GM23338 (cell line): Measurements from ENCODE around the gene NBAS. TPM values are rescaled to one million over a fixed set of nuclear protein-coding genes. Genes with fewer than 3 reads are reported as not detected.

Experiments
- ATAC-seq: fragments of 200-7000 bp; cut with Tn5 transposase; 3 replicates; pipeline ENCODE4 v1.9.1; 2020
- DNase-seq: peaks from one replicate; pipeline ENCODE4 v3.0.0-alpha.2; 2015; ENCODE audit warnings: low spot score
- H2AFZ ChIP-seq: fragments of 200-600 bp; sonication (generic); 2 replicates; pipeline ENCODE4 v1.8.0; 2016; ENCODE audit warnings: antibody characterized with exemption, mild to moderate bottlenecking, moderate library complexity
- H3F3A ChIP-seq: fragments of 200-600 bp; sonication (generic); replicated peaks from 2 replicates; pipeline ENCODE4 v1.8.0; 2017; ENCODE audit warnings: antibody characterized with exemption, mixed run types, low read depth
- H3K27ac ChIP-seq: fragments of 200-600 bp; sonication (generic); 2 replicates; pipeline ENCODE4 v1.6.1; 2016; ENCODE audit warnings: low read depth
- H3K27me3 ChIP-seq: fragments of 200-600 bp; sonication (generic); 2 replicates; pipeline ENCODE4 v1.8.0; 2016; ENCODE audit warnings: mild to moderate bottlenecking, mixed run types, moderate library complexity; ENCODE audit not compliant: insufficient read depth
- H3K36me3 ChIP-seq: fragments of 200-600 bp; sonication (generic); 2 replicates; pipeline ENCODE4 v1.8.0; 2016; ENCODE audit warnings: mild to moderate bottlenecking; ENCODE audit not compliant: insufficient read depth
- H3K4me1 ChIP-seq: fragments of 200-600 bp; sonication (generic); 2 replicates; pipeline ENCODE4 v1.8.0; 2016; ENCODE audit warnings: mild to moderate bottlenecking, moderate library complexity; ENCODE audit not compliant: insufficient read depth
- H3K4me2 ChIP-seq: fragments of 200-600 bp; sonication (generic); 2 replicates; pipeline ENCODE4 v1.7.1; 2017; ENCODE audit warnings: mixed run types
- H3K4me3 ChIP-seq: fragments of 200-600 bp; sonication (generic); 2 replicates; pipeline ENCODE4 v1.6.1; 2016; ENCODE audit warnings: mixed run types
- H3K79me2 ChIP-seq: fragments of 200-600 bp; sonication (generic); replicated peaks from 2 replicates; pipeline ENCODE4 v1.8.0; 2017; ENCODE audit warnings: mild to moderate bottlenecking; ENCODE audit not compliant: insufficient read depth
- H3K9me2 ChIP-seq: fragments of 200-600 bp; sonication (generic); 2 replicates; pipeline ENCODE4 v1.8.0; 2017; ENCODE audit not compliant: insufficient read depth
- H4K20me1 ChIP-seq: fragments of 200-600 bp; sonication (generic); replicated peaks from 2 replicates; pipeline ENCODE4 v1.8.0; 2017; ENCODE audit warnings: mild to moderate bottlenecking; ENCODE audit not compliant: insufficient read depth
- H3K27ac Mint-ChIP-seq: 2 replicates; pipeline ENCODE4 v1.8.0; 2020; ENCODE audit warnings: inconsistent platforms, mild to moderate bottlenecking, moderate library complexity, mixed read lengths
- H3K27me3 Mint-ChIP-seq: 3 replicates; pipeline ENCODE4 v1.8.0; 2022; ENCODE audit warnings: low read depth, mild to moderate bottlenecking, moderate library complexity, mixed read lengths, inconsistent platforms; ENCODE audit not compliant: insufficient read depth, poor library complexity
- H3K36me3 Mint-ChIP-seq: 3 replicates; pipeline ENCODE4 v1.8.0; 2021; ENCODE audit warnings: low read depth, mild to moderate bottlenecking, inconsistent platforms, moderate library complexity, mixed read lengths
- H3K4me1 Mint-ChIP-seq: 3 replicates; pipeline ENCODE4 v1.8.0; 2020; ENCODE audit warnings: mild to moderate bottlenecking, inconsistent platforms, mixed read lengths
- H3K4me3 Mint-ChIP-seq: 3 replicates; pipeline ENCODE4 v1.8.0; 2021; ENCODE audit warnings: moderate library complexity, mild to moderate bottlenecking, inconsistent platforms, mixed read lengths
- H3K9me3 Mint-ChIP-seq: 3 replicates; pipeline ENCODE4 v1.8.0; 2020; ENCODE audit warnings: moderate library complexity, mild to moderate bottlenecking, inconsistent platforms, mixed read lengths
- CTCF ChIP-seq, 2 experiments: fragments of 200-600 bp in 1 of 2; sonication (generic) in 1 of 2; conservative IDR thresholded peaks; 2 replicates each; pipeline versions ENCODE4 v1.5.1 to v1.6.1; 2016 to 2017; ENCODE audit warnings: antibody characterized with exemption in 2 of 2, low read depth in 2 of 2, mild to moderate bottlenecking in 2 of 2, moderate library complexity in 1 of 2
- EZH2 ChIP-seq: fragments of 200-600 bp; sonication (generic); IDR thresholded peaks from one replicate; pipeline ENCODE4 v1.8.0; 2017; ENCODE audit warnings: antibody characterized with exemption, mild to moderate bottlenecking, low read depth; ENCODE audit not compliant: unreplicated experiment
- EZH2phosphoT487 ChIP-seq: fragments of 200-600 bp; sonication (generic); IDR thresholded peaks from one replicate; pipeline ENCODE4 v1.8.1; 2018; ENCODE audit warnings: antibody characterized with exemption; ENCODE audit not compliant: unreplicated experiment
- NANOG ChIP-seq: IDR thresholded peaks from 2 replicates; pipeline ENCODE4 v1.6.1; 2016; ENCODE audit warnings: antibody characterized with exemption, borderline replicate concordance
- POLR2AphosphoS5 ChIP-seq: IDR thresholded peaks from 2 replicates; pipeline ENCODE4 v1.6.1; 2016; ENCODE audit warnings: antibody characterized with exemption, low read depth
- REST ChIP-seq: IDR thresholded peaks from one replicate; pipeline ENCODE4 v1.6.1; 2018; ENCODE audit warnings: antibody characterized with exemption; ENCODE audit not compliant: unreplicated experiment
- ZNF114 ChIP-seq: fragments of 250-450 bp; sonication (Bioruptor Pico); IDR thresholded peaks from 2 replicates; pipeline ENCODE4 v1.5.0; 2020; ENCODE audit warnings: mild to moderate bottlenecking, moderate library complexity
- ZNF331 ChIP-seq: fragments of 250-450 bp; sonication (Bioruptor Pico); IDR thresholded peaks from 2 replicates; pipeline ENCODE4 v1.5.0; 2020; ENCODE audit warnings: low read depth, mild to moderate bottlenecking, moderate library complexity
- polyA plus RNA-seq: library from polyadenylated mRNA; unstranded; fragments of >200 nt; fragmentation: Nextera tagmentation; extraction: Ambion mirVana; gene quantifications from 2 replicates; pipeline ENCODE4 v1.2.1, GENCODE V29; 2016
- total RNA-seq: library from RNA; depleted of rRNA; stranded (reverse); fragments of >200 nt; shearing (Covaris generic); gene quantifications from 2 replicates; pipeline ENCODE4 v1.2.3, GENCODE V29; 2014
- TF ChIP-seq, protein P1 (sequence below): IDR thresholded peaks from 2 replicates; pipeline ENCODE4 v1.6.1; 2016; ENCODE audit warnings: antibody characterized with exemption

NBAS gene
- total and polyA plus RNA-seq, 2 experiments from 2014 or later = 24.8 to 38.9 TPM

DNA sequence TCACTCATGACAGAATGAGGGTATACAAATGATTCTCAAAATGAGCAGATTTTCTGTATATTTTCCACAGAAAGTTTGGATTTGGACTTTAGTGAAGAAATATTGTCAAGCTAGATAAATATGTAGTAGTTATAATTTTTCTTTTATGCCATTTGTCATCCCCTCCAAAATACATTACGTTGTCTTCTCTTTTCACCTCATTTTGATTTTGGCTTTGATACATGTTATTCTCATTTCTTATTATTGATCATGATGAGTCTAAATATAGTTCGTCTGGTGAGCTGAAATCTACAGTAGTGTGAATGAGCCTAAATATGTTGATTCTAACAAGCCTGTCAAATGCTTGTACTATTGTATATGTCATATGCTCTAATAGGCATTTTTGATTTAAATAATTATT, 42.8 kb upstream of the NBAS start (continued):
- TF ChIP-seq EZH2 (no peak), NANOG (no peak), EZH2phosphoT487 (no peak), REST (no peak), POLR2AphosphoS5 (no peak)

DNA sequence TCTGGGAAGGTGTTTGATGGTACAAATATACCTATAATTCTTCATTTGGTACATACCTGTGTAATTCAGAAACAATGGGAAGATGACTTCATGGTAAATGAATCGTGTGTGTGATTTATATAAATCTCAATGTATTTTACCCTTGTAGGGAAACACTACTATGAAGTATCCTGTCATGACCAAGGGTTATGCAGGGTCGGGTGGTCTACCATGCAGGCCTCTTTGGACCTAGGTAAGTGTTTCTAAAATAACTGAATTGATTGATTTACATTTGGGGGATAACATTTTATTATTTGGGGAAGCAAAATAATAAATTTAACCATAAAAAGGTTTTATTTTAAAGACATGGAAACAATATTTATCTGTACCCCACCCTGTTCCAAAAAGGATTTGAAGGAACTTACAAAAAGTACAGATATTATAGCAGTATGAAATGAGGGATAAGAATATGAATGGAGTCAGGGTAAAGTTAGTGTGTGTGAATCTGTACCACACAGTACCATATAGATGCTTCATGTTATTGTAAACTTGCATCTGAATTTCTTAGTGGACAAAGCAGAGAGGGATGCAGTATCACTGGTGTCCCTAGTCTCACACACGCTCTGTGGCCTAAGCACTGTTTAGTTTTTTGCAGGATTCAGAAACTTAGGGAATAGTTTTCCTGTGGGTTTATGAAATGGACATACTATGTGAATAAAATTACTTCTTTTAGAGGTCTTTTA, 42.1 kb upstream of the NBAS start:
- no peaks in the 10 kb centered on the region for H3K4me1 ChIP-seq
- Mint-ChIP-seq H3K4me3 (no peak overlapping the region), H3K4me1 (no peaks in the 10 kb centered on the region)
- TF ChIP-seq CTCF (conservative IDR thresholded peaks at IDR 0.05; ENCODE audit: low read depth in 2 of 2) (no peak), EZH2 (no peak), ZNF114 (CRISPR knock-in tag) (no peak), ZNF331 (CRISPR knock-in tag) (no peak), EZH2phosphoT487 (no peak), REST (no peak), POLR2AphosphoS5 (no peak), NANOG (no peak)
- TF ChIP-seq, protein P1, sequence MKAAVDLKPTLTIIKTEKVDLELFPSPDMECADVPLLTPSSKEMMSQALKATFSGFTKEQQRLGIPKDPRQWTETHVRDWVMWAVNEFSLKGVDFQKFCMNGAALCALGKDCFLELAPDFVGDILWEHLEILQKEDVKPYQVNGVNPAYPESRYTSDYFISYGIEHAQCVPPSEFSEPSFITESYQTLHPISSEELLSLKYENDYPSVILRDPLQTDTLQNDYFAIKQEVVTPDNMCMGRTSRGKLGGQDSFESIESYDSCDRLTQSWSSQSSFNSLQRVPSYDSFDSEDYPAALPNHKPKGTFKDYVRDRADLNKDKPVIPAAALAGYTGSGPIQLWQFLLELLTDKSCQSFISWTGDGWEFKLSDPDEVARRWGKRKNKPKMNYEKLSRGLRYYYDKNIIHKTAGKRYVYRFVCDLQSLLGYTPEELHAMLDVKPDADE = no peak

More for the DNA sequence above, 42.1 kb upstream of the NBAS start:
- Histone ChIP-seq H2AFZ (no peak overlapping the region), H3K27me3 (no peaks in the 10 kb centered on the region), H3K79me2 (no peaks in the 10 kb centered on the region), H3F3A (no peaks in the 10 kb centered on the region), H3K36me3 (peaks cover 84% of the 10 kb centered on the region), H3K27ac (no peak overlapping the region), H4K20me1 (peaks cover 15% of the 10 kb centered on the region; the same call in 1 of the 2 replicates), H3K9me2 (no peaks in the 10 kb centered on the region), H3K4me2 (no peak overlapping the region), H3K4me3 (no peak overlapping the region)
- no peaks in the 10 kb centered on the region for H3K27me3 Mint-ChIP-seq
- no peaks in the 10 kb centered on the region for H3K9me3 Mint-ChIP-seq
- H3K36me3 Mint-ChIP-seq = peaks cover 95% of the 10 kb centered on the region
- DNase-seq (no peak), ATAC-seq (no peak)
- no peak overlapping the region for H3K27ac Mint-ChIP-seq
